Cardiac septum (tissue), 1 donor: ENCODE results near the gene DACH1. TPM values are rescaled to one million over a fixed set of nuclear protein-coding genes. Genes with fewer than 3 reads are reported as not detected.
"Not testable (repeated sequence)": the region's sequence is repeated elsewhere in the genome, so short reads cannot be mapped to it uniquely, and the experiment has no call there.

ENCODE experiments used
- DNase-seq: peaks from one replicate; pipeline ENCODE4 v3.0.0-alpha.2; 2020; ENCODE audit warnings: low spot score
- intact Hi-C: fragments of 100-400 bp; cut with DNase I; formaldehyde crosslinking; loops from one replicate; pipeline ENCODE4 v1.14.0; 2022
- long read RNA-seq: library from polyadenylated mRNA; unstranded; transcript quantifications from one replicate; pipeline ENCODE4 v2.0.0, GENCODE V29; 2021
- total RNA-seq: library from RNA; stranded (reverse); fragmentation: NEBNext Ultra II Directional; extraction: Animal tissue kit (Norgen Biotek cat#: 25700); gene quantifications from one replicate; pipeline ENCODE4 v1.2.1, GENCODE V29; 2021
- donor health status: DM: no; HTN: no; CAD: no.

DACH1 gene
- total RNA-seq, result 1.00 TPM
- long read RNA-seq, partial matches to known transcripts, result 1 of 1 reads
- long read RNA-seq, other reads (novel, unspliced or antisense), result 0 of 1 reads

- intact Hi-C loops, result loop anchor here (5.0 to 10.0 kb wide), 2 partner anchors 240 to 402 kb away; no protein-coding TSS in a partner anchor
- no peak for DNase-seq
These were observed at the start of gene DACH1 for GRCh38 chr13:71867131-71867814. Gene DACH1 (minus strand): TSS chr13:71867204.

GRCh38 chr13:71913717-71914116 is 46.7 kb upstream of the DACH1 start:
- no peak for DNase-seq
- intact Hi-C loops, result no loop called here

GRCh38 chr13:71912524-71912923 is 45.5 kb upstream of the DACH1 start:
- no peak for DNase-seq
- intact Hi-C loops, result no loop called here

- no peak for DNase-seq
- intact Hi-C loops, result no loop called here
These were observed 39.4 kb upstream of the DACH1 start for GRCh38 chr13:71906448-71906847.

- DNase-seq, result no peak
- intact Hi-C loops, result no loop called here
These were observed 35.7 kb upstream of the DACH1 start for GRCh38 chr13:71902676-71903075.

- DNase-seq, intact Hi-C loops: not testable (repeated sequence)
These were observed 26.5 kb upstream of the DACH1 start for GRCh38 chr13:71893506-71893905.

- no peak for DNase-seq
- intact Hi-C loops, result no loop called here
These were observed 19.9 kb upstream of the DACH1 start for GRCh38 chr13:71886880-71887279.

GRCh38 chr13:71882120-71882519 is 15.1 kb upstream of the DACH1 start:
- intact Hi-C loops, result no loop called here
- DNase-seq, result no peak

GRCh38 chr13:71880753-71881541 is 13.9 kb upstream of the DACH1 start:
- intact Hi-C loops, result no loop called here
- DNase-seq, result no peak

- intact Hi-C loops, result no loop called here
- DNase-seq, result no peak
These were observed 12.9 kb upstream of the DACH1 start for GRCh38 chr13:71879808-71880344.

GRCh38 chr13:71879129-71879535 is 12.1 kb upstream of the DACH1 start:
- no peak for DNase-seq
- intact Hi-C loops, result no loop called here

GRCh38 chr13:71877256-71877653 is 10.3 kb upstream of the DACH1 start:
- intact Hi-C loops, result no loop called here
- DNase-seq, result no peak

GRCh38 chr13:71876648-71877255 is 9.7 kb upstream of the DACH1 start:
- DNase-seq, result no peak
- intact Hi-C loops, result no loop called here

- DNase-seq, result no peak
- intact Hi-C loops, result no loop called here
These were observed 8.8 kb upstream of the DACH1 start for GRCh38 chr13:71875823-71876222.

- intact Hi-C loops, result no loop called here
- no peak for DNase-seq
These were observed 7.5 kb upstream of the DACH1 start for GRCh38 chr13:71874458-71874857.

- intact Hi-C loops, result no loop called here
- DNase-seq, result no peak
These were observed 6.6 kb upstream of the DACH1 start for GRCh38 chr13:71873418-71874247.

GRCh38 chr13:71871844-71872243 is 4.8 kb upstream of the DACH1 start:
- intact Hi-C loops, result no loop called here
- no peak for DNase-seq

GRCh38 chr13:71871176-71871754 is 4.3 kb upstream of the DACH1 start:
- intact Hi-C loops, result no loop called here
- no peak for DNase-seq

- no peak for DNase-seq
- intact Hi-C loops, result no loop called here
These were observed 3.1 kb upstream of the DACH1 start for GRCh38 chr13:71870100-71870499.
